Smooth muscle cell (in vitro differentiated cells): ENCODE measurements around the gene CYP3A7. TPM values are rescaled to one million over a fixed set of nuclear protein-coding genes. Genes with fewer than 3 reads are reported as not detected.
A peak's percentile ranks its signal among the peaks of the same experiment; 100 is the strongest.
"Not testable (repeated sequence)": the region's sequence is repeated elsewhere in the genome, so short reads cannot be mapped to it uniquely, and the experiment has no call there.

Experiments used
- DNase-seq: peaks from one replicate; lab custom pipeline; 2025; ENCODE audit not compliant: unreplicated experiment; lab: John Stamatoyannopoulos, UW
- H2AFZ ChIP-seq: fragments of 200-600 bp; sonication (generic); 2 replicates; pipeline ENCODE4 v1.6.0; 2016; ENCODE audit warnings: antibody characterized with exemption, low read depth, mild to moderate bottlenecking
- H3F3A ChIP-seq: fragments of 200-600 bp; sonication (generic); 2 replicates; pipeline ENCODE4 v1.6.0; 2017; ENCODE audit warnings: antibody characterized with exemption, low read depth
- H3K27ac ChIP-seq: fragments of 200-600 bp; sonication (generic); 2 replicates; pipeline ENCODE4 v1.5.1; 2016; ENCODE audit warnings: low read depth, mild to moderate bottlenecking
- H3K27me3 ChIP-seq: fragments of 200-600 bp; sonication (generic); 2 replicates; pipeline ENCODE4 v1.6.1; 2016; ENCODE audit warnings: low read depth, mild to moderate bottlenecking
- H3K36me3 ChIP-seq: fragments of 200-600 bp; sonication (generic); 2 replicates; pipeline ENCODE4 v1.5.1; 2016; ENCODE audit warnings: low read depth
- H3K4me1 ChIP-seq: fragments of 200-600 bp; sonication (generic); 2 replicates; pipeline ENCODE4 v1.5.1; 2016; ENCODE audit warnings: low read depth
- H3K4me2 ChIP-seq: fragments of 200-600 bp; sonication (generic); 2 replicates; pipeline ENCODE4 v1.6.0; 2016; ENCODE audit warnings: mild to moderate bottlenecking
- H3K4me3 ChIP-seq: fragments of 200-600 bp; sonication (generic); 2 replicates; pipeline ENCODE4 v1.5.1; 2016; ENCODE audit warnings: mild to moderate bottlenecking
- H3K79me2 ChIP-seq: fragments of 200-600 bp; sonication (generic); 2 replicates; pipeline ENCODE4 v1.6.0; 2016; ENCODE audit warnings: low read depth, mild to moderate bottlenecking
- H3K9ac ChIP-seq: fragments of 200-600 bp; sonication (generic); 2 replicates; pipeline ENCODE4 v1.6.0; 2016; ENCODE audit warnings: low read depth
- H3K9me3 ChIP-seq: fragments of 200-600 bp; sonication (generic); replicated peaks from 2 replicates; pipeline ENCODE4 v1.5.1; 2016; ENCODE audit warnings: low read depth
- H4K20me1 ChIP-seq: fragments of 200-600 bp; sonication (generic); 2 replicates; pipeline ENCODE4 v1.6.0; 2016; ENCODE audit warnings: low read depth
- CTCF ChIP-seq: fragments of 200-600 bp; sonication (generic); IDR thresholded peaks from 2 replicates; pipeline ENCODE4 v1.5.1; 2017; ENCODE audit warnings: borderline replicate concordance, mild to moderate bottlenecking, antibody characterized with exemption; ENCODE audit not compliant: insufficient read depth, poor library complexity, severe bottlenecking
- WGBS: methylation state at CpG from one replicate; pipeline ENCODE4 v1.1.7; 2016; ENCODE audit warnings: low lambda C conversion rate; 5-methylcytosine and 5-hydroxymethylcytosine counted together
- polyA plus RNA-seq: library from polyadenylated mRNA; unstranded; fragments of >200 nt; fragmentation: Nextera tagmentation; extraction: Ambion mirVana; gene quantifications from 2 replicates; pipeline ENCODE4 v1.2.1, GENCODE V29; 2016
- total RNA-seq: library from RNA; depleted of rRNA; stranded (reverse); fragments of >200 nt; gene quantifications from 2 replicates; pipeline ENCODE4 v1.2.3, GENCODE V29; 2014

The CYP3A7 gene
- total and polyA plus RNA-seq, 2 experiments from 2014 or later: 0.18 to 0.99 TPM

DNA sequence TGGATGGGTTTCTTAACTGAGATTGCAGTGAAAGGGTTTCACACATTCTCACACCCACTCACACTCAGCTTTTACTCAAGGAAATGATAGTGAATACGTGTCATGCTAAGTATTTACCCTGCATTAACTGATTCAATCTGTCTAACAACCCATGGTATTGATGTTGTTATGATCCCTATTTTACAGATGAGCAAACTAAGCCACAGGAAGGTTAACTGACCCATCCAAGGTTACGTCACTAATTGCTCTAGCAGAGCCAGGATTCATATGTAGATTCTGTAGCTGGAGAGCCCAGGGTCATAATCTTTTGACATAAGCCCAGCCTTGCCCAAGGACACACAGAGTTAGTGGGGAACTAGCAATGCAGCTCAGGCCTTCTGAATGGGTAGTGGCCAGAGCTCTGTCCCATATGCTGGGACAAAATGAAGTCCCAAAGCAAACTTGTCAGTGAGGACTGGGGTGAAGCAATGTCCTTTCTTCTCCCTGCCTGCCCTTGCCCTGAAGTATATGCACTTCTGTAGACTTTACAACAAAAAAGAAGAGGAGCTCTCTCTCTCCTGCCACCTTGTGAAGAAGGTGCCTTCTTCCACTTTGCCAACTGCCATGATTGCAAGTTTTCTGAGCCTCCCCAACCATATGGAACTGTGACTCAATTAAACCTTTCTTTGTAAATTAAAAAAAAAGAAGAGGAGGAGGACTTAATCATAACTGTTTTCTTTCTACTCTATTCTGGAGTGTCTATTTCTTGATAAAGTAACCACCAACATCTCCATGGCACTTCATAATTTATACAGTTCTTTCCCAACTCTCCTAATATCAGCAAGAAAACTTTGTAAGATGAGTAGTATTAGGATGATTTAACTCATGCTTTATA lies 4.9 kb upstream of the CYP3A7 start:
- H3K4me1 ChIP-seq: no peaks in the 10 kb centered on the region
- H2AFZ ChIP-seq: no peak overlapping the region
- H3K9ac ChIP-seq: no peak overlapping the region
- no peaks in the 10 kb centered on the region for H3K36me3 ChIP-seq
- H3K4me3 ChIP-seq: no peak overlapping the region
- no peak for DNase-seq
- H3K27me3 ChIP-seq: no peaks in the 10 kb centered on the region
- no peaks in the 10 kb centered on the region for H3F3A ChIP-seq
- H4K20me1 ChIP-seq: no peaks in the 10 kb centered on the region
- whole genome bisulfite sequencing: 69% methylated on average over 2 of the region's 2 CpGs
- H3K79me2 ChIP-seq: no peaks in the 10 kb centered on the region
- no peak overlapping the region for H3K27ac ChIP-seq
- H3K9me3 ChIP-seq: no peaks in the 10 kb centered on the region
- H3K4me2 ChIP-seq: no peak overlapping the region
- TF ChIP-seq CTCF: no peak

DNA sequence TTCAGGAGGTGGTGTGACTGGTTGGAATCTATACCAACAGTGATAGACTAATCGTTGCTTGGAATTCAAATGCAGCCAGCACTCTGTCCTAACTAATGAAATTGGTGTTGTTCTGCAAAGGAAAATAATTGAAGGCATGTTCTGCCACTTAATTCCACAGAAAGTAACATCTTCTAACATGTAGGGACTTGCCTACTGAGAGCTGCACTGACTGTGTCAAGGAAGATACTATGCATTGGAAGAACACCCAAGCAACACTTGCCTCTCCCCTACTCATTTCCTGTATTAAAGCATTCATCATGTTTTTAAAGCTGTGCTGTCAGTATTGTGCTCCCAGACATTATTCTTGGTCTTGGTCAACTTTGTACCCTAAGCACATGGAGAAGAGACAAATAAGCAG lies 2.7 kb upstream of the CYP3A7 start:
- Histone ChIP-seq H3K27ac (peak overlapping the region; percentile 19), H3K36me3 (no peaks in the 10 kb centered on the region), H3K27me3 (no peaks in the 10 kb centered on the region), H3F3A (no peaks in the 10 kb centered on the region), H2AFZ (no peak overlapping the region), H3K9me3 (no peaks in the 10 kb centered on the region), H3K4me2 (no peak overlapping the region), H3K9ac (no peak overlapping the region), H3K4me1 (no peaks in the 10 kb centered on the region), H3K79me2 (no peaks in the 10 kb centered on the region), H4K20me1 (no peaks in the 10 kb centered on the region), H3K4me3 (no peak overlapping the region)
- no peak for DNase-seq
- TF ChIP-seq CTCF: no peak
- WGBS: 83% methylated on average over 1 of the region's 1 CpG

DNA sequence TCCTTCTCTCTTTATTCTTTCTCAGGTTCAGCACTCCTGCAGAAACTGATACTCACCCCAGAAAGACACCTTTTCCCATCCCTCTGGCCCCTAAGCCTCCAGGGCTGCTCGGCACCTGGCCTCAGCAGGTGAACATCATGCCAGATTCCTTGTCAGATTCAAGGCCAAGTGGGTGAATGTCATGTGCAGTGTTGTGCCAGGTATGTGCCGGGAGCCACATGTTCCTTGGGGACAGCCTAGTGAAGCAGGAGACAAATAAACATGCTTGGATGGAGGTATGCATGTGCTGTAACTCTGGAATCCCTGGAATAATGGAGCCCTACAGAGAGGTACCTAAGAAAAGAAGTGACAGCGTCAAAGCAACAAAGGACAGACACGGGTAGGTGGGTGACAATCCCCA lies 1.7 kb upstream of the CYP3A7 start:
- H2AFZ ChIP-seq, H3K9me3 ChIP-seq, H3K4me2 ChIP-seq, H3K9ac ChIP-seq, H3F3A ChIP-seq, H3K27me3 ChIP-seq, H3K4me3 ChIP-seq, H3K36me3 ChIP-seq, H3K27ac ChIP-seq, H3K4me1 ChIP-seq, H4K20me1 ChIP-seq, DNase-seq, H3K79me2 ChIP-seq: not testable (repeated sequence)
- WGBS: 96% methylated on average over 4 of the region's 4 CpGs

DNA sequence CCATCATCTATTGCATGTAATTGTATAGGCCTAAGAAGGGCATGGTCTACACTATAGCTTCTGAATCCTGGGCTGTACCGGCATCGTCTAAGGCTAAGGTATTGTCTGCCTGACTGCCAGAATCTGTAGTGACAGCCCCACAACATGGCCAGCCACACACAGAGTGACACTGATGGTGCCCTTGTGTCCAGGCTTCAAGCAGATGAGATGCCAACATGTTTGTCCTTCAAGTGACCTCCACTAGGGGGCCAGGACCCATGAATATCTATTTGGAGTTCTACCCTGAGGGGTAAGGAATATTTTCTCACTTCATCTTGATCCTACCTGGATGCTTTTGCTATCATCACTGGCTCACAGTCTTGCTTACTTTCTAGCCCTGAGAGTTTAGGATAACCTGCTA lies 1.5 kb downstream of the CYP3A7 start:
- Histone ChIP-seq H2AFZ (no peak overlapping the region), H3K9ac (no peak overlapping the region), H3K79me2 (no peaks in the 10 kb centered on the region), H3K4me3 (no peak overlapping the region), H3K27me3 (no peaks in the 10 kb centered on the region), H3K9me3 (no peaks in the 10 kb centered on the region), H4K20me1 (no peaks in the 10 kb centered on the region), H3F3A (no peaks in the 10 kb centered on the region), H3K4me2 (no peak overlapping the region), H3K4me1 (no peaks in the 10 kb centered on the region), H3K36me3 (no peaks in the 10 kb centered on the region), H3K27ac (no peak overlapping the region)
- no peak for DNase-seq
- TF ChIP-seq CTCF: peak; percentile 30
- WGBS: 91% methylated on average over 2 of the region's 2 CpGs
